Measurements from ENCODE around the gene CFAP157.

DNA sequence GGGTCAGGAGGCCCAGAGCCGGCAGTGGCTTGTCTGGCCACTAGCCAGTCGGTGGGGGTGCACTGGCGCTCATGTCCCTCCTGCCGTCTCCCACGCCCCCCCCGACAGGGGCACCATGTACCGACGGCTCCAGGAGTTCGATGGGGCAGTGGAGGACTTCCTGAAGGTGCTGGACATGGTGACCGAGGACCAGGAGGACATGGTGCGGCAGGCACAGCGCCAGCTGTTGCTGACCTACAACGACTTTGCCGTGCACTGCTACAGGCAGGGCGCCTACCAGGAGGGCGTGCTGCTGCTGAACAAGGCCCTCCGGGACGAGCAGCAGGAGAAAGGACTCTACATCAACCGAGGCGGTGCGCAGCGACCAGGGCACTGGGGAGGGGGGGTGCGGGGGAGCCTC lies 17.2 kb downstream of the CFAP157 start:
- TF ChIP-seq JUND (IDR thresholded peaks at IDR 0.05) = no peak
- TF ChIP-seq, protein P1, sequence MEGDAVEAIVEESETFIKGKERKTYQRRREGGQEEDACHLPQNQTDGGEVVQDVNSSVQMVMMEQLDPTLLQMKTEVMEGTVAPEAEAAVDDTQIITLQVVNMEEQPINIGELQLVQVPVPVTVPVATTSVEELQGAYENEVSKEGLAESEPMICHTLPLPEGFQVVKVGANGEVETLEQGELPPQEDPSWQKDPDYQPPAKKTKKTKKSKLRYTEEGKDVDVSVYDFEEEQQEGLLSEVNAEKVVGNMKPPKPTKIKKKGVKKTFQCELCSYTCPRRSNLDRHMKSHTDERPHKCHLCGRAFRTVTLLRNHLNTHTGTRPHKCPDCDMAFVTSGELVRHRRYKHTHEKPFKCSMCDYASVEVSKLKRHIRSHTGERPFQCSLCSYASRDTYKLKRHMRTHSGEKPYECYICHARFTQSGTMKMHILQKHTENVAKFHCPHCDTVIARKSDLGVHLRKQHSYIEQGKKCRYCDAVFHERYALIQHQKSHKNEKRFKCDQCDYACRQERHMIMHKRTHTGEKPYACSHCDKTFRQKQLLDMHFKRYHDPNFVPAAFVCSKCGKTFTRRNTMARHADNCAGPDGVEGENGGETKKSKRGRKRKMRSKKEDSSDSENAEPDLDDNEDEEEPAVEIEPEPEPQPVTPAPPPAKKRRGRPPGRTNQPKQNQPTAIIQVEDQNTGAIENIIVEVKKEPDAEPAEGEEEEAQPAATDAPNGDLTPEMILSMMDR (IDR thresholded peaks at IDR 0.05 in 2 of 3, conservative IDR thresholded peaks at IDR 0.05 in 1 of 3; ENCODE audit: borderline replicate concordance in 1 of 3, insufficient read depth in 1 of 3, low read depth in 2 of 3, low read length in 2 of 3) = no peak
- no peak for TF ChIP-seq RAD21 (IDR thresholded peaks at IDR 0.05; ENCODE audit: low read depth)
- no peak for TF ChIP-seq POLR2A (IDR thresholded peaks at IDR 0.05; ENCODE audit: borderline replicate concordance, extremely low read depth, insufficient read depth, insufficient read length)
- no peak for TF ChIP-seq ZFX (IDR thresholded peaks at IDR 0.05)
